DMS53 treated with DMSO at 0.1 percent for 48 hours (cell line): ENCODE results near the gene WDR11.

Source experiments
- DNase-seq: peaks from one replicate; lab custom pipeline; 2025; ENCODE audit not compliant: unreplicated experiment; lab: John Stamatoyannopoulos, UW

Gene WDR11, protein sequence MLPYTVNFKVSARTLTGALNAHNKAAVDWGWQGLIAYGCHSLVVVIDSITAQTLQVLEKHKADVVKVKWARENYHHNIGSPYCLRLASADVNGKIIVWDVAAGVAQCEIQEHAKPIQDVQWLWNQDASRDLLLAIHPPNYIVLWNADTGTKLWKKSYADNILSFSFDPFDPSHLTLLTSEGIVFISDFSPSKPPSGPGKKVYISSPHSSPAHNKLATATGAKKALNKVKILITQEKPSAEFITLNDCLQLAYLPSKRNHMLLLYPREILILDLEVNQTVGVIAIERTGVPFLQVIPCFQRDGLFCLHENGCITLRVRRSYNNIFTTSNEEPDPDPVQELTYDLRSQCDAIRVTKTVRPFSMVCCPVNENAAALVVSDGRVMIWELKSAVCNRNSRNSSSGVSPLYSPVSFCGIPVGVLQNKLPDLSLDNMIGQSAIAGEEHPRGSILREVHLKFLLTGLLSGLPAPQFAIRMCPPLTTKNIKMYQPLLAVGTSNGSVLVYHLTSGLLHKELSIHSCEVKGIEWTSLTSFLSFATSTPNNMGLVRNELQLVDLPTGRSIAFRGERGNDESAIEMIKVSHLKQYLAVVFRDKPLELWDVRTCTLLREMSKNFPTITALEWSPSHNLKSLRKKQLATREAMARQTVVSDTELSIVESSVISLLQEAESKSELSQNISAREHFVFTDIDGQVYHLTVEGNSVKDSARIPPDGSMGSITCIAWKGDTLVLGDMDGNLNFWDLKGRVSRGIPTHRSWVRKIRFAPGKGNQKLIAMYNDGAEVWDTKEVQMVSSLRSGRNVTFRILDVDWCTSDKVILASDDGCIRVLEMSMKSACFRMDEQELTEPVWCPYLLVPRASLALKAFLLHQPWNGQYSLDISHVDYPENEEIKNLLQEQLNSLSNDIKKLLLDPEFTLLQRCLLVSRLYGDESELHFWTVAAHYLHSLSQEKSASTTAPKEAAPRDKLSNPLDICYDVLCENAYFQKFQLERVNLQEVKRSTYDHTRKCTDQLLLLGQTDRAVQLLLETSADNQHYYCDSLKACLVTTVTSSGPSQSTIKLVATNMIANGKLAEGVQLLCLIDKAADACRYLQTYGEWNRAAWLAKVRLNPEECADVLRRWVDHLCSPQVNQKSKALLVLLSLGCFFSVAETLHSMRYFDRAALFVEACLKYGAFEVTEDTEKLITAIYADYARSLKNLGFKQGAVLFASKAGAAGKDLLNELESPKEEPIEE

DNA sequence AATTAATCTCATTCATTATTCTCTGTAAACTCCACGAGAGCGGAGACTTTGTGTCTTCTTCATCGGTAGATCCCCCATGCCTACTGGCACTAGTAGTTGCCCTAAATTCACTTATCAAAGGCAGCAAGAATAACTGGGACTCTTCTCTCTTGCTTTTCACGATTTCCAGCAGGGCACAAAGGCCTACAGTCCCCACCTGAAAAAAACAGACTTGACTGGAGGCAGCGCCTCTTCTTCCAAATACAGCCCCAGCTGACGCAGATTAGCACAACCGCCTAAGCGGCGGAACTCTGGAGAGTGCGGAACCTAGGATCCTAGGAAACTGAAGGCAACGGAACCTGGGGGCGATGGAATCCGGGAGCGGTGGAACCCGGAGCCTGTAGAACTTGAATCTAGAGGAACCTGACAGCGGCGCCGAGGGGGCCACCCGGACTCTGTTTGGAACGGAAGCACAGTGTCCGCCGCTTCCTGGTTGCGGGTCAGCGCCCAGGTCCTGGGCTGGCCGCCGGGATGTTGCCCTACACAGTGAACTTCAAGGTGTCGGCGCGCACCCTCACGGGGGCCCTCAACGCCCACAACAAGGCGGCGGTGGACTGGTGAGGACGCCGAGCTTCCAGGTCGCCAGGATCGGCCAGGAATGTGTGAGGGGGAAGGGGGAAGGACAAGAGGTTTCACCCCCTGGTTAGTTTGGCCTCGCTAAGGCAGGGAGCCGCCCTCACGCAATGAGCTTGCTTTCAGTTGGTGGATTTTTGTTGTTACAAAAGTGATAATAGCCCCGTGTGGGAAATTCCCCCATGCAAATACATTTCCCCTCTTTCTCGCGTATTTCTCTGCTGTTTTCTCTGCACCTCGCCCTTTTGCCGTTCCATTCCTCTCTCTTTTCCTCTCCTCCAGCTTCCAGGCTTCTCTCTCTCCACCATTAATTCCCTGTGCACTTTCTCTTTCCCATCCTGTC lies at the start of gene WDR11:
WDR11 (plus strand) TSS at position 452 of the 955 bp plus-strand sequence; CDS start at position 511, 59 bp downstream.
- peak; percentile 74 for DNase-seq

DNA sequence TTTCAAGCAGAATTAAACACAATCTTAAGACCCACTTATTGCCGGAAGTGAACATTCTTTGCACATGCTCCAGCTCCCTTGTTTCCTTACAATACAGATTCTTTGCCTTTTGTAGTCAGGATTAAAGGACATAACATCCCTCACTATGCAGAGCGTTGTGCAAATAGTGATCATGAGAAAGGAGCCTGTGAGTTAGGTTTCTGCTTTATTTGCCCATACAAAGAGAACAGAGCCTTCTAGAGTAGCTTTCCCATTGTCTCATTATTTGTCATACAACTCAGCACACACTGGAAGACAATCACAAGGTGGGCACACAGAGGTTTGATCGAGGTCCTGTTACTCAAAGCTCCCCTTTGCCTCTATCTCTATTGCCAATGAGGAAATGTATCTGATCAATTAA lies 48.2 kb upstream of the WDR11 start:
- no peak for DNase-seq

DNA sequence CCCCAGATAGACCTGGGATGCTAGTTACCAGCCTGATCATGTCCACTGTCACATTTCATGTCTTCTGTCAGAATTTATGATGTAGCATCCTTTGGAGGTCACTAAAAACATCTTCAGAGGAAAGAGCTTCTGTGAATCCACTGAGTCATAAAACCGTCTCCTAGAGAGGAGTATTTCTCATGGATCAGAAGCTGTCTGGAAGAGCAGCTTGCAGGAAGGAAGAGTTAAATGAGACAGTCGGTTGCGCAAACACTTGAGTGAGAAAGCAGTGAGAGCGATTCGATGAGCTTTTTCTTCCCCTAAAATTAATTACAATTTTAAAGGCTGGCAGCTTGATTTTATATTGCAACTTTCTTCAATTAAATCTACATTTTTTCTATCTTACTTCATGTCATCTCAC lies 47.2 kb upstream of the WDR11 start:
- DNase-seq: no peak

DNA sequence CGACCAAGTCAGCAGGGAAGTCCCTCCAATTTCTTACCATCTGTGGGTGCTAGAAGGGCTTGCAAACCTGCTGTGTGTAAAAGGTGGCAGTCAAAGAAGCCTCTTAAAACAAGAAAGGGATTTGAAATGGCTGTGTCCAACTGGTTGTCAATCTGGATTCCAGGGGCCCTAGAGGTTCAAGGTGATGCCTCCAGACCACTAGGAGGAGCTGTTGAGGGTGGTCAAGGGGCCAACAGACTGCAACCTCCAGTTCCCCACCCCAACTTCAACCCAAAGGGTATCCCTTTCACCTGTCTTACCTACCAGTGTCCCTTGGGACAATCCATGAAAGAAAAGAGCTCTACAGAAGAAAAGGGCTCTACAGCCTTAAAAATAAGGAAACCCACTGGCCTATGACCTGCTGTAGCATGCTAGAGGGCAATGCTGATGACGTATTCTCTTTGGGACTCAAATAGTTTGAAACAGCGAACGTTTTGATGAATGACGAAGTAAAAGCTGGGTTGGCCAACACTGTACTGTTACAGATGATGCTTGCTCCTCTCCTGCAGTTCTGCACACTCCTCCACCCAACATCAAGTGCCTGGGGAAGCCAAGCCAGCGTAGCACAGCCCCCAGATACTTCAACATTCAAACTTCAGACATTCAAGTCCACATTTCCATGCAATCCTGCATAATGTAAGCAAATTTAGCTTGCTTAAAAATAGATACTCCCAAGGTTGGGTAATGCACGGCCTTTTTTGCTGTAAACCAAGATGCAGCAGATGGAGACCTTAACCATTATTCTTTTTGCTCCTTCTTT lies 45.9 kb upstream of the WDR11 start:
- no peak for DNase-seq

DNA sequence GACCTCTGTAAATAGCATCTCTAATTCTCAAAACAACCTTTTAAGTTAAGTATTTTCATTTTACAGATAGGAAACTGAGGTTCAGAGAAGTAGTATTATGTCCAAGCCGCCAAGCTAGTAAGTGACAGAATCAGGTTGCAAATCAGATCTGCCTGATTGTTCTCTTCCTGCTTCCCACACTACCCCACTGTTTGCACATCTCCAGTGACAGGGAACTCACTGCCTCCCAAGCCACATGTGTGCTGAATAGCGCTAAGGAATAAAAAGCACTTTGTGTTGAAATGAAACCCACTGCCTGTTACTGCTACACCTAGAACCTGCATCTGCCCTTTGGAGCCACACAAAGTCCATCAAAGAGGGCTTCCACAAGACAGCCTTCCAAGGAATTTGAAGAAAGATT lies 45.1 kb upstream of the WDR11 start:
- DNase-seq: no peak

DNA sequence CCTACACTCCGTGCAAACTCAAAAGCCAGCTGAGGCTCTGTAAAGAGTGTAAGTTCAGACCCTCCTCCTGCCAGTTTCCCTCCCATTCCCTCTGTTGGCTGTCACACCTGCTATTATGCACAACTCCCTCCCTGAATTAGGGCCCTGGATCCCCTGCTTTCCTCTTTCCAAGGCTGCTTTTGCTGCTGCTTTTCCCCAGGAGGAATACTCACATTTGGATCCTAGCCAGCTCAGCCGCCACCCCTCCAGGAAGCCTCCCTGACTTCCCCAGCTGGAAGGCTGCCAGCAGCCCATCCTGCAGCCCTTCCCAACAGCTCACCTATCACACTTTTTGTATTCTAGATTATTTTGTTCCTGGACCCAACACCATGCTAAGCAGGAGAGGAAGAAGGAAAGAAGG lies 40.9 kb upstream of the WDR11 start:
- no peak for DNase-seq

DNA sequence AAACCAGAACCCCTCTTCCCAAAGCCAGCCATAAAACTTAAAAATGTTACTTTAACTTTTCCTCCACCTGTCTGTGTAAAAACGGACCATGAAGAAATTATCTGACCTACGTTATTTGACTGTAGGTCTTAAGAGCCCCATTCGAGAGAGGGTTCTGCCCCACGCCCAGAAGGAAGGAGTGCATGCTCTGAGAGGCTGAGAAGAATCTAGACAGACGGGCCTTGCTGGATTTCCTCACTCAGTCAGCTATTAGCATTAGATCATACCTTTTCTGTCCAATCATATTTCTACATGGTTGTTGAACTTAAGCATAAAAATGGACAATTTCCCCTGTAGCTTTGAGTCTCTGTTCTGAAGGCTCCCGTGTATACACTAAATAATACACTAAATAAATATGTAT lies 38.1 kb upstream of the WDR11 start:
- no peak for DNase-seq

DNA sequence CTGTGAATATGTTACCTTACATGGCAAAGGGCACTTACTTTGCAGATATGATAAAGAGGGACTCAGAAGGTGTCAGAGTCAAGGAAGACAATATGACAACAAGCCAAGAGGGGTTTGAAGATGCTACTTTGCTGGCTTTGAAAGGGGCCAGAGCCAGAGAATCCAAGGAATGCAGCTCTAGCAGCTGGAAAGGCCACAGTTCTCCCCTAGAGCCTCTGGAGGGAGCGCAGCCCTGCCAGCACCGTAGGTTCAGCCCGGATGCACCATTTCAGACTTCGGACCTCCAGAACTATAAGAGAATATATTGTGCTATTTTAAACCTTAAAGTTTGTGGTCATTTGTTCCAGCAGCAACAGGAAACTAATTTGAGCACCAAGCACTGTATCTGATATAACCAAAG lies 32.9 kb upstream of the WDR11 start:
- no peak for DNase-seq

DNA sequence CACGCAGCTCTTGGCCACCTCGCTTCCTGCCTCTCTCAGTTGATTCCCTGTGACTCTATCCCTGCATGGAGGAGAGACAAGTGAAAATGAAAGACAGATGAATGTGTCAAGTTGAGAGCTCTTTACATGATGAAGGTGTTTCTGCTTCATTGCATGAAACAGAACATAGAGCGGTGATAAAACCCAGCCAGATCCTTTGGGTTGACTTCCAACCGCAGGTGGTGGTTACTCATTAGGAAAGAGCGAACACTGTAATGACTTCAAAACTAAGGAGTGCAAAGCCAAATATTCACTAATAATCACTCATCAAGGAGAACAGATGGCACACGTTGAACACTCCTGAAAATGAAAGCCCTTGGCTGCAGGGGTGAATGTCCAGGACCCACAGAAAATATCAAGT lies 31.8 kb upstream of the WDR11 start:
- no peak for DNase-seq

DNA sequence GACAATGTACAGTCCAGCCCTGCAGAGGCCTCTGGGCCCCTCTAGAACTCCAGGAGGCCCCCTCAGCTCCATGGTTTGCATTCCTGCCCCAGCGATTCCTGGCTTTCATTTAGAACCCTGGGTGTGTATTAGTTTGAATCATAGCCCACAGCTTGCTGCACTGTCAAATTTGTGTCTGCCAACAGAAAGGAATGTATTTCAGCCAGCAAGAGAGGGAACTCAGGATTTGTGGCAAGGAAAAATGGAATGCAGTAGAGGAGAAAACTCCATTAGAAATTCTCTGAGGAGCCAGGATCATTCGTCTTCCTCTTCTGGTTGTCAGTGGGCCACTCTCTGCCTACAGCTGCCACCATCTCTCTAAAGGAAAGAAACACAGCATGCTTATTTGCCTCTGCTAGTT lies 27.9 kb upstream of the WDR11 start:
- no peak for DNase-seq

DNA sequence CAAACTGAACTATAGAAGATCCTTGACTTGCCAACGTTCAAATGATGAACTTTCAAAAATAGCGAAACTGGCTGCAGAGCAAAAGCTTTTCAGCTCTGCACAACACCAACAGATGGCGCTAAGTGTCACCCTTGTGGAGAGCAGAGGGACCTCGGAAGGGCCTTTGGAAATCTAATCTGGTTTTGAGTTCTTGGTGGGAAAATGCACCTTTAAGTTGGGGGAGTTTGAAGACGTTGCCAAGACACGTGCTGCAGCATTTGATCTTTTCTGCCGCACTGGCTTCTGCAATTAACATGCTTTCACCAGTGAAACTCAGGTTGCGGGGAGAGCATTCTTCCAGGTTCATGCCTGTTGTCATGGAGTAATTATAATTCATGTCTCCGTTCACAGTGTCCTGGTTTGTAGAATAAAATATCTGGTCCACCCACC lies 26.3 kb upstream of the WDR11 start:
- no peak for DNase-seq

DNA sequence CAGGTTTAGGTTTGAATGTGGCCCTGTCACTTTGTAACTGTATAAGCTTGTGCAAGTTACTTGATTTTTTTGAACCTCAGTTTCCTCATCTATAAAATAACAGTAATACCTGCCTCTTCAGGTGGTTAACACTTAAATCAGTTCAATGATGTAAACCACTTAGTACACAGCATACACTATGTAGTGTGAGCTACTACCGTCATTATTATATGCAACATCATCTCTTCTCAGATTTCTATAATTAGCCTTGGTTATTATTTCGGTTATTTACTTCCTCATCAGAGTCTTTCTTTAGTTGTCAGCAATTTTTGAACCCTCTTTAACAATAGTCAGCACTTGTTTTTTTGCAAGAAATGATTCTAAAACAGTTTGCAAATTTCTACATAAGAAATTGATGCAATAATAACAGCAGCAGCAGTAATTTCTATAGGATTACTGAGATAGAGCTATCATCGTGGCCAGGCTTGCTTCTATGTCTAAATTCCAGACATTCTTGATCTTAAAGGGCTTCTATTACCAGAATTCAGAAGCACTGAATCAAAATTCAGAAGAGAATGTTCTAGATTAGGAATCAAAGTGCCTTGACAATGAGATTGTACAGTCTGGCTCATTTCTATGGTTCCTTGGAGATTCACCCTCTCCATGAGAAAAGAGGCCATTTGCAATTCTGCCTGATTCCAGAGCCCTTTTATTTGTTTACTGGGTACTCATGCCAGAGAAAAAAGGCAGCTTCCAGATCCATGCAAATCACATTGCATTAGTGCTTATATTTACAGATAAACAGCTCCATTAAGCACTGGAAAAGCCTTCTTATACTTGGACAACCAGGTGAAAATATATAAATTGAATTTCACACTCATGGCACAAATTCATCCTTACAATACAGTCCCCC lies 25.0 kb upstream of the WDR11 start:
- DNase-seq: no peak

DNA sequence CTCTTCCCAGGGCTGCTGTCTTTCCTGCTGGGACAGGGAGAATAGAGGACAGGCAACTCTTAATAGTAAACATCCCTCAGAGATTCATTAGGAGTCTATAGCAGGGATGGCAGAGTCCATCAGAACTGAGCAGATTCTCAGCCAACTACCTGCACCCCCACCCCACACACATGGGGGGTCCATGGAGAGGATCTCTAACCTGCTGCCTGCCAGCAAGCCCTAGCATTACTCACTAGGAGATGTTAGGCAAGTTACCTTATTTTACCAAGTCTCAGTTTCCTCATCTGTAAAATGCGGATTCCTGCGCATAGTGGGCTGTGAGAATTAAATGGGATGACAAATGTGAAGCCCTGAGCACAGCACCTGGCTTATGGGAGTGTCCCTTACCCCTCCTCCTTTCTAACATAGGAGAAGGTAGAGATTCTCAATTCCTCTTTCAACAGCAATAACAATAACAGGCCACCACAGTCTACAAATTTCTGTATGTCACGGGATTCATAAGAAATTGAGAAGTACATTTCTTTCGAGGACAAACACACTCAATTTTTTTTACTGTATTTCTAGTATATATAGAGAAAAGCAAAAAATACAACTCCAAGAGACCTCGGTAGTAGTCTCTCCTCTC lies 23.8 kb upstream of the WDR11 start:
- DNase-seq: no peak

DNA sequence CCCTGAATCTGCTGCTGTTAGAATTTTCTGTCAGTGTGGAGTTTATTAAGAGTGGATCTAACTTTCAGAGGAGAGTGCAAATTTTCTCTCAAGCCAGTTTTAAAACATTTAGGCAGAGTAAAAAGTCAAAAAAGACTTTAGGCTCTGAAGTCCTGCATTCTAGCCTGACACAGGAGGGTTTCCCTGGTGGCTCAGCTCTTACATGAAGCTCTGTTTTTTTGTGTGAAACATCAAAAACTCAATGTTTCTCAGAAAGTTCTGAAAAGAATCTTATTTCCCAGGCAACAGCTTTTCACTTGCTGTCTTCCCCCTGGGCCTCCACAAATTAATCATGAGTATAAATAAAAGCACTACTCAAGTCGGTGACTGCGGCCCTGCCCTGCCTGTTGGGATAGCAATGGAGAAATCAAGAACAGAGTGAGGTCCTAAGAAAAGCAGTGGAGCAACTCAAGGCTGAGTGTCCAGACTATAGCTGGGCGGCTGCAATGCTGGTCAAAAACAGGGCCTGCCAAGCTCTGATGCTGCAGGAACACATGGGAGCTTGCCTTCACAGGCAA lies 22.3 kb upstream of the WDR11 start:
- no peak for DNase-seq

DNA sequence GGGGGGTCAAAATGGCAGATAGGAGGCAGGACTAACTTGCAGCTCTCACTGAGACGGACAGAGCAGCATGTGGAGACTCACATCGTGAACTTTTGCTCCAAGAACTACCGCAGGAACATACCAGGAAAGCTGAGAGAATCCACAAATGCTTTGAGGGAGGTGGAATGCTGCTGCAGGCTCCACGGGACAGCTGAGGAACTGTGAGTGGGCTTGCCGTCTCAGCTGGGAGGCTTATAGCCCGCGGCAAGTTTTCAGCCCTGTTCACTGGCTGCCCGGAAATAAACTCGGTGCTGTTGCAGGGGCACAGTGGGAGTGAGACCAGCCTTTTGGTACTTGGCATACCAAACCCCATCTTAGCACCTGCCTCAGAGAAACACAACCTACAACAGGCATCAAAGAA lies 19.1 kb upstream of the WDR11 start:
- no peak for DNase-seq

DNA sequence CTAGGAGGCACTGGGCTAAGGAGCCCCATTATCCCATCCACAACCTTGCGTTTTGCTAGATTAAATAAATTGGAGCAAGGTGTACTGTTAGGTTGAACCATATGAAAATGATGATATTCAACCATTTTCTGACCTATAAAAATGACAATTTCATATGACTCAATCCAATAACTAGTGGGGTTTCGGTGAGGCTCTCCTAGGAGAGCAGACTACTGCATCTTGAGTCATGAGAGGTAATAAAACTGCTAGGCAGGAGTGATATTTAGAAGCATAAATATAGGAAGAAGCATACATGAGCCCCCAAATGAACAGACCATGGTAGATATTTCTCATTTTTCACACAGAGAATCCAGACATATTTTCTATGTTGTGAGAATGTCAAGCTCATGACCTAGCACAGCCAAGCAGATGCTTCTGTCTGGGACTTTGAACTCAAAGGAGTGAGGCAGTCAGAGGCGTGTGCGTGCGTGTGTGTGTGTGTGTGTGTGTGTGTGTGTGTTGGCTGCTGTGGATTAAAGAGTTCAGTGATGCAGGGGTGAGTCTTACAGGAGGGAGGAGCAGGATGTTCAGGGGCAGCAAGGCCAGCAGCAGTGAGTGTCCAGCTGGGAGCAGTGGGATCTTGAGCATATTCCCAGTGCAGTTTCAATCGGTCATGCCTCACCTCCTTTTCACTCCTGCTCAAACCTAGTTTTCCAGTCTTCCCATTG lies 17.8 kb upstream of the WDR11 start:
- DNase-seq: no peak

DNA sequence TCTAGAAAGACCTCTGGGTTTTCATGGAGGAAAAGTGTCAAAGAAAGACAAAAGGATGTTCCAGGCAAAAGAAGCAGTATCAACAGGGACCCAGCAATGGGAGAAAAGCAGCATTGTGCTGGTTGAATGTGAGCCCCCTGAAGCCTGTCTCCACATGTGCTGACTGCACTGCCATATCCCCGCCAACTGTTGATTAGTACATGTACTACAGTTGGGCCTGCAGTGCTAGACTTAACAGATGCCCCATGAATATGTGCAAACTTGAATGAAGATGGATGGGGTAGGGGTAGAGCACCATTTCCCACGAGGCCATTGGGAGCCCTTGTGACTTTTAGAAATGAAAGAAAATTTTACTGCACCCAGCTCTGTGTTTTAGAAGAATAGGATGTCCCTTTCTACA lies 15.6 kb upstream of the WDR11 start:
- DNase-seq: no peak
